Bronchial epithelial cell (primary cell): ENCODE data around the gene GMDS. TPM values are rescaled to one million over a fixed set of nuclear protein-coding genes. Genes with fewer than 3 reads are reported as not detected.

Source experiments
- DNase-seq: peaks from one replicate; pipeline ENCODE4 v3.0.0-alpha.2; 2010; ENCODE audit warnings: low read depth
- FAIRE-seq: peaks from 2 replicates; lab custom pipeline; 2011; peaks lifted over from hg19 to GRCh38; lab: Jason Lieb, UNC
- H3K27me3 ChIP-seq: 2 replicates; pipeline ENCODE4 v1.5.1; 2011; ENCODE audit warnings: low read length; ENCODE audit not compliant: control insufficient read depth, insufficient read depth
- H3K36me3 ChIP-seq: 2 replicates; pipeline ENCODE4 v1.5.1; 2011; ENCODE audit warnings: low read length; ENCODE audit not compliant: control insufficient read depth, insufficient read depth
- H3K4me3 ChIP-seq: 2 replicates; pipeline ENCODE4 v1.5.1; 2011; ENCODE audit warnings: mild to moderate bottlenecking, low read depth, low read length, control low read depth
- CTCF ChIP-seq: IDR thresholded peaks from 2 replicates; pipeline ENCODE4 v1.5.1; 2011; ENCODE audit warnings: mild to moderate bottlenecking, moderate library complexity, low read length, control low read depth, inconsistent platforms; ENCODE audit not compliant: insufficient read depth, severe bottlenecking
- total RNA-seq: library from RNA; depleted of rRNA; stranded (reverse); fragments of >200 nt; gene quantifications from 2 replicates; pipeline ENCODE4 v1.2.1, GENCODE V29; 2014

The GMDS gene
- total RNA-seq, 1 donor from 2014 or later, result 8.2 TPM

DNA sequence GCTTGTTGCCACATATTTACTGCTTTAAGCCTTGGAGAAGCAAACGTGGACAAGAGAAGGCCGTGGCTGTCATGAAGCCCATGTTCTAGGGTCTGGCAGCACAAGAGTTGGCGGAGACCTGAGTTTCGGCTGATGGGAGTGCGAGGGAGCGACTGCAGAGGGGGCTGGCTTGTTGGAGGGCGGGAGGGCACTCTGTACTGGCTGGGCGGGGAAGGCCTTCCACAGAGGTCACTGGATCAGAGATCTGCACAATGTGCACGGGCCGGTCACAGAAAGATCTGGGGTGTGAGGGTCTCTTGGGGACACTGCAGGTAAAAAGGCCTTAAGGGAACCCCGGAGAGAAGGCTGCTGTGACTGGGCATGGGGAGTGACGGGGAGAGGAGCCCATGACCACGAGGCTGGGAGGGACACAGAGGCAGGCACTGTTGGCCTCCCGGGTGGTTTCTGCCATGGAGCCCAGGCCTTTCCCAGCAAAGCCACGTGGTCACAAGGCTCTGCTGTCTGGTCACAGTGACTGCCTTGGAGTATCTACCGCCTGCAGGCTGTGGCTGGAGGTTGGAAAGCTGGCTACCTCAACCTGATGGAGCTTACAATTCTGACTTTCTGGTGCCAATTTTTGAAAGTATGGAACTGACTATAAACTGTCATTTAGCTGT, 611.9 kb downstream of the GMDS start:
- Histone ChIP-seq H3K27me3 (no peaks in the 10 kb centered on the region), H3K36me3 (no peaks in the 10 kb centered on the region), H3K4me3 (no peak overlapping the region)
- DNase-seq (no peak), FAIRE-seq (no peak)
- TF ChIP-seq CTCF, result no peak

GRCh38 chr6:1631251-1631650, 614.2 kb downstream of the GMDS start:
- Histone ChIP-seq H3K4me3 (no peak overlapping the region), H3K27me3 (no peaks in the 10 kb centered on the region), H3K36me3 (no peaks in the 10 kb centered on the region)
- FAIRE-seq, result no peak
- DNase-seq, result no peak
- no peak for TF ChIP-seq CTCF

DNA sequence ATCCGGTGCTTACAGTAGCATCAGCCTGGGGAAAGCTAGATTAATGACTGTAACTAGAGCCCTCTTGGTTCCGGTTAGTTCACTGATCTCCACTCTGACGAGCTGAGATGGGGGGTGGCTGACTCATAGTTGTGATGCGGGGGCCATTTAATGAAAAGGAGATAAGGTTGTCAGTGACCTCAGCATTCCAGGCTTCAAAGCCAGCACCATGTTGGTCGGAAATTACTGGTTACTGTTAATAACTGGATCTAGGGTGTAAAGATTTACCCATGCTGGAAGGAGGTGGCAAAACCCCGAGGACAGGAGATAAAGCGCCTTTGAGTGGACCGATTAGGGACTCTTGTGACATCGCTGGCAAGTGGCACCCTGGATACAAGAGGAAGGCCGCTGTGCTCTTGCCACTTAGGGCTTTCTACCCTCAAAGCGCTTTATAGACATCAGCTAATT, 614.6 kb downstream of the GMDS start:
- no peak for TF ChIP-seq CTCF
- H3K4me3 ChIP-seq, result no peak overlapping the region
- DNase-seq (no peak), FAIRE-seq (no peak)
- H3K27me3 ChIP-seq, result peaks cover 2% of the 10 kb centered on the region
- H3K36me3 ChIP-seq, result no peaks in the 10 kb centered on the region

DNA sequence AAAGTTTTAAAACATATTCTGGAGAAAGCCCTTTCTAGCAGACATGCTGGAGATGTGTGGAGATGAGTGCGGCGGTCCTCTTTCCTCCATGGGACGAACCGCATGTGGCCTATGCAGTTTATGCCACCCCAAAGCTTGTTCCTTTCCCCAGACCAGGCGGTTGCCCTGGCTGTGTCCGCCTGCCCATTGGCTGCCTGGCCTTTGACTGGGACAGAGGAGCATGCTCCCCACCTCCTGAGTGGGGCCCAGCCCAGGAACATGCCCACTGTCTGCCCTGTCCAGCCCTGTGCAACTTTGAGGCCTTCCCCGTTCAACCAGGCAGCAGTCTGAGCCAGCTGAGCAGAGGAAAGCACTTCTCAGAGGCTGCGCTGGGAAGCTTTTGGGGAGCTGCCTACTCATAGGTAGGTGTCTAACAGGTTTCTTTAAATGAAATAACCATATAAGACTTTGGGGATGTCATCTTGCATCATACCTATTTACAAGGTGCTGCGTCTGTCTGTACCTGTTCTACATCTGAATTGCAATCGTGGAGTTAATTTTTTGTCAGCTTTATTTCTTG, 615.1 kb downstream of the GMDS start:
- no peaks in the 10 kb centered on the region for H3K36me3 ChIP-seq
- FAIRE-seq (no peak), DNase-seq (no peak)
- no peak overlapping the region for H3K4me3 ChIP-seq
- TF ChIP-seq CTCF, result no peak
- H3K27me3 ChIP-seq, result peaks cover 2% of the 10 kb centered on the region

DNA sequence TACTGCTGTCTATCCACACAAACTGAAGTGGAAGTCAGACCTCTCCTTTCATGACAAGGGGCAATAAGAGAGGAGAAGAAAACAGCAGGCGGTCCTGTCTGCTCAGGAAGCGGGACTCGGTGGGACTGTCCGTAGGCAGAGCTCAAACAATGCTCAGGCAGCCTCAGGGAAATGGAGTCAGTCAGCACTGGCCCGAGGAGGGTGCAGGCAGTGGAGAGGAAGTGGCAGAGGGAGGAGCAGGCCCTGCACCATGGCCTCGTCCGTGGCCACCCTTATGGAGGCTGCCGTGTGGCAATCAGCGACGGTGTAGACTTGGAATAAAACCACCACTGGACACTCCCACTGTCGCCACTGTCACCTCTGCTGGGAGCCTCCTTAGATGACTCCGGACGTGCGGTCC, 616.1 kb downstream of the GMDS start:
- no peak for FAIRE-seq
- Histone ChIP-seq H3K4me3 (no peak overlapping the region), H3K27me3 (peaks cover 2% of the 10 kb centered on the region), H3K36me3 (no peaks in the 10 kb centered on the region)
- TF ChIP-seq CTCF, result no peak
- no peak for DNase-seq
